PFSK-1 (cell line): ENCODE data around the gene ARFGAP3.

Source experiments
- FOXP2 ChIP-seq: optimal IDR thresholded peaks from 2 replicates; pipeline ENCODE3; 2011; ENCODE audit warnings: borderline replicate concordance, control low read depth, inconsistent platforms; ENCODE audit not compliant: insufficient read depth; ENCODE audit errors: extremely low read length, extremely low read depth
- POLR2AphosphoS5 ChIP-seq: IDR thresholded peaks from 2 replicates; pipeline ENCODE4 v1.6.1; 2012; ENCODE audit warnings: low read depth, mild to moderate bottlenecking, control low read depth, low read length, moderate library complexity
- REST ChIP-seq, 2 experiments: IDR thresholded peaks; 2 replicates each; pipeline versions ENCODE4 v1.6.1 to v1.8.0; 2011 to 2012; ENCODE audit warnings: low read depth in 2 of 2, low read length in 2 of 2, control low read depth in 1 of 2, inconsistent platforms in 1 of 2, mild to moderate bottlenecking in 1 of 2, moderate library complexity in 1 of 2; ENCODE audit not compliant: insufficient read depth in 1 of 2
- SIN3A ChIP-seq: IDR thresholded peaks from 2 replicates; pipeline ENCODE4 v1.6.1; 2012; ENCODE audit warnings: mild to moderate bottlenecking, low read length, moderate library complexity, borderline replicate concordance; ENCODE audit not compliant: insufficient read depth
- TAF1 ChIP-seq: IDR thresholded peaks from 2 replicates; pipeline ENCODE4 v1.6.1; 2012; ENCODE audit warnings: low read length, control low read depth, borderline replicate concordance; ENCODE audit not compliant: insufficient read depth

The ARFGAP3 gene

GRCh38 chr22:42869888-42870480 is 12.9 kb upstream of the ARFGAP3 start:
- TF ChIP-seq FOXP2 (no peak), REST (IDR thresholded peaks at IDR 0.05; ENCODE audit: insufficient read depth in 1 of 2, low read depth in 2 of 2, low read length in 2 of 2) (no peak), TAF1 (no peak), POLR2AphosphoS5 (no peak), SIN3A (no peak)

GRCh38 chr22:42869463-42869862 is 12.4 kb upstream of the ARFGAP3 start:
- TF ChIP-seq POLR2AphosphoS5 (no peak), TAF1 (no peak), REST (IDR thresholded peaks at IDR 0.05; ENCODE audit: insufficient read depth in 1 of 2, low read depth in 2 of 2, low read length in 2 of 2) (no peak), FOXP2 (no peak), SIN3A (no peak)

GRCh38 chr22:42868751-42869251 is 11.7 kb upstream of the ARFGAP3 start:
- TF ChIP-seq REST (IDR thresholded peaks at IDR 0.05; ENCODE audit: insufficient read depth in 1 of 2, low read depth in 2 of 2, low read length in 2 of 2), result no peak
- TF ChIP-seq SIN3A, result no peak
- no peak for TF ChIP-seq FOXP2
- no peak for TF ChIP-seq TAF1
- no peak for TF ChIP-seq POLR2AphosphoS5

- TF ChIP-seq REST (IDR thresholded peaks at IDR 0.05; ENCODE audit: insufficient read depth in 1 of 2, low read depth in 2 of 2, low read length in 2 of 2), result no peak
Observed at GRCh38 chr22:42866100-42866499, 9.0 kb upstream of the ARFGAP3 start.

- TF ChIP-seq POLR2AphosphoS5 (no peak), REST (IDR thresholded peaks at IDR 0.05; ENCODE audit: insufficient read depth in 1 of 2, low read depth in 2 of 2, low read length in 2 of 2) (no peak), SIN3A (no peak)
Observed at GRCh38 chr22:42865536-42865935, 8.5 kb upstream of the ARFGAP3 start.
